DND-41 (cell line): ENCODE measurements around the gene PKD1L1.

Experiments
- ATAC-seq: fragments of 200-7000 bp; cut with Tn5 transposase; 3 replicates; pipeline ENCODE4 v1.9.1; 2021; ENCODE audit warnings: low read depth; ENCODE audit not compliant: insufficient read depth
- DNase-seq: peaks from one replicate; pipeline ENCODE4 v3.0.0-alpha.2; 2020
- H2AFZ ChIP-seq: 2 replicates; pipeline ENCODE4 v1.6.0; 2012; ENCODE audit warnings: low read depth, low read length
- H3K27ac ChIP-seq: 2 replicates; pipeline ENCODE4 v1.5.1; 2012; ENCODE audit warnings: low read length, inconsistent platforms
- H3K27me3 ChIP-seq: fragments of 200-600 bp; sonication (generic); 2 replicates; pipeline ENCODE4 v1.6.0; 2012; ENCODE audit warnings: low read length, mild to moderate bottlenecking, inconsistent platforms; ENCODE audit not compliant: insufficient read depth, poor library complexity
- H3K36me3 ChIP-seq: 2 replicates; pipeline ENCODE4 v1.5.1; 2012; ENCODE audit warnings: low read length, inconsistent platforms; ENCODE audit not compliant: insufficient read depth
- H3K4me1 ChIP-seq: 2 replicates; pipeline ENCODE4 v1.5.1; 2012; ENCODE audit warnings: mild to moderate bottlenecking, low read length; ENCODE audit not compliant: insufficient read depth
- H3K4me2 ChIP-seq: 2 replicates; pipeline ENCODE4 v1.6.0; 2012; ENCODE audit warnings: mild to moderate bottlenecking, moderate library complexity, low read length, inconsistent platforms; ENCODE audit not compliant: insufficient read depth
- H3K4me3 ChIP-seq, 2 experiments: fragments of 200-600 bp in 1 of 2; shearing (Covaris generic) in 1 of 2; 2 replicates each; pipeline ENCODE4 v1.5.1; 2012 to 2016; ENCODE audit warnings: inconsistent platforms in 2 of 2, low read length in 2 of 2, mild to moderate bottlenecking in 2 of 2, low read depth in 1 of 2, moderate library complexity in 1 of 2
- H3K79me2 ChIP-seq: 2 replicates; pipeline ENCODE4 v1.6.0; 2012; ENCODE audit warnings: low read length, inconsistent platforms; ENCODE audit not compliant: insufficient read depth
- H3K9ac ChIP-seq: 2 replicates; pipeline ENCODE4 v1.6.0; 2012; ENCODE audit warnings: low read depth, mild to moderate bottlenecking, inconsistent platforms, low read length, moderate library complexity
- H3K9me3 ChIP-seq: 2 replicates; pipeline ENCODE4 v1.5.1; 2012; ENCODE audit warnings: low read length, moderate library complexity, mild to moderate bottlenecking, inconsistent platforms; ENCODE audit not compliant: insufficient read depth, severe bottlenecking
- H4K20me1 ChIP-seq: 2 replicates; pipeline ENCODE4 v1.6.0; 2012; ENCODE audit warnings: low read length; ENCODE audit not compliant: insufficient read depth
- EZH2 ChIP-seq: IDR thresholded peaks from 3 replicates; pipeline ENCODE4 v1.6.1; 2012; ENCODE audit warnings: borderline replicate concordance, low read depth, mild to moderate bottlenecking, moderate library complexity, low read length, inconsistent platforms; ENCODE audit not compliant: severe bottlenecking
- TF ChIP-seq, protein P1 (sequence below): IDR thresholded peaks from 2 replicates; pipeline ENCODE4 v1.5.1; 2012; ENCODE audit warnings: borderline replicate concordance, low read length, moderate library complexity, mild to moderate bottlenecking; ENCODE audit not compliant: poor library complexity, severe bottlenecking; ENCODE audit errors: extremely low read depth

PKD1L1 gene

DNA sequence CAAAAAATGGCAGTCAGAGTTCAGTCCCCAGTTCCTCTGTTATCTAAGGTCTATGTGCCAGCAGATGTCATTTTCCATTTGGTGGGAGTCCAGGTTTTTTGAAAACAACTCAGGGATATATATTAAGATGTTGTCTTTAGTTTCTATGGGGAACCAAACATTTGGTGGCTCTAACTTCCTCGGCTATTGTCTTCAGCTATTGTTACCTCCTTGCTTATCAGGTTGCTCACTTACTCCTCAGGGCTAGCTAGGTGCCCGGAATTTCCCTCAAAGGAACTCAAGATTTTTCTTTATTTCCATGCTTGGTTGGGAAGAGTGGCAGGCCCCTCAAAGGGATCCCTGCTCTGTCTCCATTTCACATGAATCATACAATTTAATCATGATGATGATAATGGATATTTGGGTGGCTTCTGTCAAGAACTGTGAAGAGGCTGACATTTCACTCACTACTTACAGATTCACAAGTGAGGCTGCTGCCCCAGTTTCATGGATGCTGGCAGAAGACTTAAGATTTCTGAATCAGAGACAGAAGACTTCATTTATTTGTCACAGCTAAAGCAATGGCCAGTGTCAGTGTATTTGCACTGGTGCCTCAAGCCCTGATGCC lies 182.8 kb downstream of the PKD1L1 start:
- DNase-seq, result no peak
- no peak for ATAC-seq
- H3K79me2 ChIP-seq, result no peaks in the 10 kb centered on the region
- no peak overlapping the region for H2AFZ ChIP-seq
- H3K36me3 ChIP-seq, result no peaks in the 10 kb centered on the region
- no peak overlapping the region for H3K27ac ChIP-seq
- no peak overlapping the region for H3K4me3 ChIP-seq
- H3K4me2 ChIP-seq, result no peak overlapping the region
- no peaks in the 10 kb centered on the region for H3K9me3 ChIP-seq
- no peaks in the 10 kb centered on the region for H3K4me1 ChIP-seq
- H4K20me1 ChIP-seq, result no peaks in the 10 kb centered on the region
- TF ChIP-seq, protein P1, sequence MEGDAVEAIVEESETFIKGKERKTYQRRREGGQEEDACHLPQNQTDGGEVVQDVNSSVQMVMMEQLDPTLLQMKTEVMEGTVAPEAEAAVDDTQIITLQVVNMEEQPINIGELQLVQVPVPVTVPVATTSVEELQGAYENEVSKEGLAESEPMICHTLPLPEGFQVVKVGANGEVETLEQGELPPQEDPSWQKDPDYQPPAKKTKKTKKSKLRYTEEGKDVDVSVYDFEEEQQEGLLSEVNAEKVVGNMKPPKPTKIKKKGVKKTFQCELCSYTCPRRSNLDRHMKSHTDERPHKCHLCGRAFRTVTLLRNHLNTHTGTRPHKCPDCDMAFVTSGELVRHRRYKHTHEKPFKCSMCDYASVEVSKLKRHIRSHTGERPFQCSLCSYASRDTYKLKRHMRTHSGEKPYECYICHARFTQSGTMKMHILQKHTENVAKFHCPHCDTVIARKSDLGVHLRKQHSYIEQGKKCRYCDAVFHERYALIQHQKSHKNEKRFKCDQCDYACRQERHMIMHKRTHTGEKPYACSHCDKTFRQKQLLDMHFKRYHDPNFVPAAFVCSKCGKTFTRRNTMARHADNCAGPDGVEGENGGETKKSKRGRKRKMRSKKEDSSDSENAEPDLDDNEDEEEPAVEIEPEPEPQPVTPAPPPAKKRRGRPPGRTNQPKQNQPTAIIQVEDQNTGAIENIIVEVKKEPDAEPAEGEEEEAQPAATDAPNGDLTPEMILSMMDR, result no peak
- H3K9ac ChIP-seq, result no peak overlapping the region
- no peaks in the 10 kb centered on the region for H3K27me3 ChIP-seq

DNA sequence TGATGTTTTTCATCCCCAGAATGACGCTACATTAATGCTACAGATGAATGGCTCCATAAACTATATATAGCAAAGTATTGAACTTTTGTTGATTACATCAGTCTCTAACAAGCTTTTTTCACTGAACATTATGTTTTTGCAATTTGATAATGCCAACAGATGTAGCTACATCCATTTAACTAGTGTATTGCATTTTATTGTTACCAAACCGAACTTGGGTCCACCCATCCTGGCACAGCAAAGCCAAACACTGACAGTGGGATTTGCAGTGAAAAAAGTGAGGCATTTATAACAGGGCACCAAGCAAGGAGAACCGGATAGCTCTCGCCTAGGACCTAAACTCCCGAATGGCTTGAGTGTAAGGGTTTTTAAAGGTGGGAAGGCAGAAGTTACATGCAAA lies 183.5 kb downstream of the PKD1L1 start:
- no peaks in the 10 kb centered on the region for H4K20me1 ChIP-seq
- no peaks in the 10 kb centered on the region for H3K79me2 ChIP-seq
- no peaks in the 10 kb centered on the region for H3K27me3 ChIP-seq
- H3K4me1 ChIP-seq, result no peaks in the 10 kb centered on the region
- H3K9me3 ChIP-seq, result no peaks in the 10 kb centered on the region
- H3K4me3 ChIP-seq, result no peak overlapping the region
- no peaks in the 10 kb centered on the region for H3K36me3 ChIP-seq
- TF ChIP-seq, protein P1, result no peak
- TF ChIP-seq EZH2, result no peak
- no peak overlapping the region for H3K27ac ChIP-seq
- no peak overlapping the region for H3K9ac ChIP-seq
- H3K4me2 ChIP-seq, result no peak overlapping the region
- H2AFZ ChIP-seq, result no peak overlapping the region
- ATAC-seq, result no peak
- no peak for DNase-seq

DNA sequence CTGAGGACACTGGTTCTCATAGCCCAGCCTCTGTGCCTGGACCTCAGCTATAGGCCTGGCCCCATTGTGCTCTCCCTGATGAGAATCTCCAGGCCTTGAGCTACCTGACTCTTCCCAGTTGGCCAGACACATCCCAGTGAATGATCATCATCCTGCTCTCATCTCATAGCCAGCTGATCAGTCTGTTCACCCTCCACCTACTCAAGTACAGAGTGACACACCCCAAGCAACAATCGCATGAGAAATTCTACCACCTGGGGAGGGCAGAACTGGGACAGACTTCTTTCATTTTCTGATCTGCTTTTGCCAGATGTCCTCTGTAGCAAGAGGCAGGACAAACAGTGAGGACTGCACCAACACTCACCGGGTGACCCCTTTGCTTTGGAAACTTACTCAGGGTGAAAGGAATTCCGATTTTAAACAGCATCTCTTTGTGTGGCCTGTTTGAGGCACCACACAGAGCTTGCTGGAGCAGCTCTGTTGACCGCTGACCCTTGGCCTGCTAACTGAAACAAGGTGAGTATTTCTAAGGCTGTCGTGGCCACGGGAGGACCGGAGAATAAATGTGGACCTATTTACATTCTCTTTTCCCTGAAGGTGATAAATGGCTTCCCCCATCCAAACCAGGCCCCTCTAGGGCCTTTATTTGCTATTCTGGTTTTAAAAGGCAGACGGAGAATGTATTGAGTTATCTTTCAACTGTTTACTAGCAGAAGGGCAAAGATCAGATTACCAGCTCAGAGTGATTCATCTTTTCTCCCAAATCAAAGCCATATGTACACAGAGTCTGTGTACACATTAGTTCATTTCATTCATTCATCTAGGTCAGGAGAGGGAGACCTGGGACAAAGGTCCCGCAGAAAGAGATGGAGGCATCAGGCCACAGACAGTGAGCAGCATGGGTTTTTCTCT lies 184.9 kb downstream of the PKD1L1 start:
- DNase-seq (no peak), ATAC-seq (no peak)
- TF ChIP-seq, protein P1, result no peak
- no peak for TF ChIP-seq EZH2
- no peak overlapping the region for H2AFZ ChIP-seq
- no peak overlapping the region for H3K9ac ChIP-seq
- H3K4me3 ChIP-seq, result no peak overlapping the region
- no peaks in the 10 kb centered on the region for H3K9me3 ChIP-seq
- no peak overlapping the region for H3K27ac ChIP-seq
- no peaks in the 10 kb centered on the region for H3K79me2 ChIP-seq
- no peaks in the 10 kb centered on the region for H3K36me3 ChIP-seq
- no peaks in the 10 kb centered on the region for H3K27me3 ChIP-seq
- H4K20me1 ChIP-seq, result no peaks in the 10 kb centered on the region
- no peak overlapping the region for H3K4me2 ChIP-seq
- H3K4me1 ChIP-seq, result no peaks in the 10 kb centered on the region
